GM11168 (cell line): Measurements from ENCODE around the gene MICA.
"Not testable (repeated sequence)": the region's sequence is repeated elsewhere in the genome, so short reads cannot be mapped to it uniquely, and the experiment has no call there.

Experiments used
- in situ Hi-C: fragments of 300-500 bp; cut with MboI; formaldehyde crosslinking; loops from one replicate; pipeline ENCODE4 v1.12.0; 2022; ENCODE audit warnings: low sequenced_read_pairs; ENCODE audit not compliant: unreplicated experiment

MICA gene

DNA sequence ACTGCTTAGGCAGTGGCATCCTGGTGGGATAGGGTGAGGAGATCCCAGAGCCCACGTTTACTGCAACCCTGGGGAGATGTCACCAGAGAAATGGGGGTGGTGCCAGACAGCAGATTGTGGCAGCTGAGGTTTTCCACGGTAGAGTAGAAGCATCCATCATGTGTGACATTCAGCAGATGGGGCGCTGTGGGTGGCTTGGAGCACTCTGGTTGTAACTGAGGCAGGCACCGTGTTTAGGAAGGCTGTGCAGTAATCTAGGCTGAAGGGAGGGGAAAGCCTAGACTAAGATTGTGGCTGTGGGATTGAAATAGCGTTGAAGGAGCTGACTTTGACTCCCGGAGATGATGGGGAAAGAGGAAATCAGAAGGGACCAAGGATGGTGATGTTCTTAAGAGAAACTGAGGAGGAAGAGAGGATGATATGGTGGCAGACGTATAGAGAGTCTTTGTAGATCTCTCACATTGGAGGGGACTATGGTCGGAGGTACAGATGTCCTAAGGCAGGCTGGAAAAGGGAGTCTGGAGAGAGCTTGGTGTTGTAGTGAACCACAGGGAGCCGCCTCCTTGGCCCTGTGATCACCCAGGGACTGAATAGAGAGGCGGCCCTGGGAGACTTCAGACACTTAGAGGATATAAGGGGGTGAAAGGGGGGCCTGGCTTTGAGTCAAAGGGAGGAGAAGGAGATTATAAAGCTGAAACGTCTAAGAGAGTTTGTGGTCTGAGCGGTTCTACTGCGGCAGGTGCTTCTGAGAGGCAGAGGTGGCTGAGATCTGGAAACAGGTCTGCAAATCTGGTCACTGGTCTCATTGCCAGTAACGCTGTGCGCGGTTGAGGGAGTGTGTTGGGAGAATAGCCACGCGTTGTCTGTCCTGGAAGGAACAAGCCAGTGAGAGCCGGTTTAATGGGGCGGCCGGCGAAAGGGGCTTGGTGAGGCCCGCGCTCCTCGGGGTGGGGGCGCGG lies 792 bp upstream of the MICA start:
- in situ Hi-C loops, result loop anchor here (5.0 kb wide), 1 partner anchor 40 kb away; no protein-coding TSS in a partner anchor

- in situ Hi-C loops, result loop anchor here (5.0 kb wide), 1 partner anchor 38 kb away; no protein-coding TSS in a partner anchor
Observed at GRCh38 chr6:31404061-31404364, 618 bp downstream of the MICA start.

GRCh38 chr6:31405996-31406395 lies 2.6 kb downstream of the MICA start:
- in situ Hi-C loops, result no loop called here

DNA sequence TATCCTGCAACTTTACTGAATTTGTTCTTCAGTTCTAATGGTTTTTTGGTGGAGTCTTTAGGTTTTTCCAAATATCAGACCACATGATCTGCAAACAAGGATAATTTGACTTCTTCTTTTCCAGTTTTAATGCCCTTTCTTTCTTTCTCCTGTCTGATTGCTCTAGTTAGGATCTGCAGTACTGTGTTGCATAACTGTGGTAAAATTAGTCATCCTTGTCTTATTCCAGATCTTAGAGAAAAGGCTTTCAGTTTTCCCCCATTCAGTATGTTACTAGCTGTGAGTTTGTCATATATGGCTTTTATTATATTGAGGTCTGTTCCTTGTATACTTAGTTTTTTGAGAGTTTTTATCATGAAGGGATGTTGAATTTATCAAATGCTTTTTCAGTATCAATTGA lies 4.3 kb downstream of the MICA start:
- in situ Hi-C loops, result no loop called here

DNA sequence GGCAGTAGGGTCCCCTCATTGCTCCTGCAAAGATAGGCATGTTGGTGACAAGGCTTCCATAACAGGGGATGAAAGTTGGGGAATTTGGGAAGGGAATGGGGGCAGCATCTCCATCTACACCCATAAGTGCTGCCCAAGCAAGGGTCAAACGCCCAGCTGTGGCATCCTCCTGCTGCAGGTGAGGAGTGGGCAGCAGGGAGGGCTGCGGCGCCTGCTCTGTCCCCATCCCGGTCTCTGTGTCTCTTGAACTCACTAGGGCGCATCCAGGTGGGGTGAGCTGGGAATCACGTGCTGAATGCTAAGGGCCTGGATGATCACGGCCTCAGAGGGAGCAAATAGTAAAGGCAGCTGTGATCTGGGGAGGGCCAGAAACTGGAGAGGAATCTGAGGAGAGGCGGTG lies 9.1 kb downstream of the MICA start:
- in situ Hi-C loops, result no loop called here

DNA sequence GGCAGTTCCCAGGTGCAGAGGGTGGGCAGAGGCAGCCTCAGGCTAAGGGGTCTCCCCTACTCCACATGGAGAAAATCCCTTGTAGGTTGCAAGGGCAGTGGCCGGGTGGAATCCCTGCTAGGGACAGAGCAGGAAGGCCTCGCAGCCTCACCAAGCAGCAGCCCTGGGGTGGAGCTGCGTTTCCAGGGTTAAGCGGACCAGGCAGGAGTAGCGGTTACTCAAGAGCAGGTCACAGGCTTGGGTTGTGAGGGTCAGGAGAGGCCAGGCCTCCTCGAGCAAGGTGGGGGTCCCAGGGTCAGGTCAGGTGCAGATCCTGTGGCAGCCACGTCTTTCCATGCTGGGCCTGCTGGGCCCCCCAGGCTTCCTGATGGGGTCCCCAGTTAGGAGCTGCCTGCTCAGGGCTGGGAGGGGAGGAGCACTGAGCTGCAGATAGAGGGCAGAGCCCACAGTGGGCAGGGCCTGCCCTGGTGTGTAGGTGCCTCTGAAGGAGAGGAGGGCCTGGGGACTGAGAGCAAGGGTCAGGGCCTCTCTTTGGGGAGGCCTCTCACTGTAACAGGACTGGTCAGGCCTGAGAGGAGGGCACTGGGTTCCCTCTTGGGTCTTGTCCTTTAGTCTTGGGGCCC lies 10.9 kb downstream of the MICA start:
- in situ Hi-C loops, result not testable (repeated sequence)

DNA sequence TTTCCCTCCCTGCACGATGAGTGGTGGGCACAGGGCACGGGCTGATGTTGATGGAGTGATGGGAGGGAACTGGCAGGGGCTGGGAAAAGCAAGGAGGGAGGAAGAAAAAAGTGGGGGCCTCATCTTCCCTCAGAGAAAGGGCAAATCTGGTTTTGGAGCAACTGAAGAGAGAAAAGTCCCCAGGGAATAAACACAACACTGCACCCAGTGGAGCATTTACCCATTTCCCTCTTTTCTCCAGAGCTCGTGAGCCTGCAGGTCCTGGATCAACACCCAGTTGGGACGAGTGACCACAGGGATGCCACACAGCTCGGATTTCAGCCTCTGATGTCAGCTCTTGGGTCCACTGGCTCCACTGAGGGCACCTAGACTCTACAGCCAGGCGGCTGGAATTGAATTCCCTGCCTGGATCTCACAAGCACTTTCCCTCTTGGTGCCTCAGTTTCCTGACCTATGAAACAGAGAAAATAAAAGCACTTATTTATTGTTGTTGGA lies 11.4 kb downstream of the MICA start:
- in situ Hi-C loops, result no loop called here

DNA sequence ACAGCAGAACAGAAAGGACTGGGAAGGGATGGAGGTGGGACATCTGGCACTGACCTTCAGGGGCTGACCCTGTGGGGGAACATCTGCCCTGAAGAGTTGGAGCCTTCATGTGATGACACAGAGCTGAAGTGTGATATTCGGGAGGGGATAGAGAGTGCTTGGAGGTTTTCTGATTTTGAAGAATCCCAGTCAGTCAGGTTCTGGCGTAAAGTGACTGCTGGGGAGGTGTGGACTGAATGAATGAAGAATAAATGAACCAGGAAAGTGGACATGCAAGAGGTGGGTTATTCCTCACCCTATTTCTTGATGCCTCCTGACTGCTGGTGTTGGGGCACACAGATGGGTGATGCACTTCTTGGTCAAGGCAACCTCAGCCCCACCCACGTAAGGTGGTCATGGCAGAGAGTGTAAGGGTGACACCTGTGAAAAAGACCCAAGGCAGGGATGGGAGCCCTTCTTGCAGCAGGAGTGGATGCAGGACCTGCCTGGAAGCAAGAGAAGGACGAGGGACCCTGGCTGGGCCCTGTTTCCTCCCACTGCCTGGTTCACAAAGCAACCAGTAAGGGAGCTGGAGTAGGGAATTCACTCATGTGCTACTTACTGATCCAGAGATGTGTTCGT lies 13.1 kb downstream of the MICA start:
- in situ Hi-C loops, result no loop called here

DNA sequence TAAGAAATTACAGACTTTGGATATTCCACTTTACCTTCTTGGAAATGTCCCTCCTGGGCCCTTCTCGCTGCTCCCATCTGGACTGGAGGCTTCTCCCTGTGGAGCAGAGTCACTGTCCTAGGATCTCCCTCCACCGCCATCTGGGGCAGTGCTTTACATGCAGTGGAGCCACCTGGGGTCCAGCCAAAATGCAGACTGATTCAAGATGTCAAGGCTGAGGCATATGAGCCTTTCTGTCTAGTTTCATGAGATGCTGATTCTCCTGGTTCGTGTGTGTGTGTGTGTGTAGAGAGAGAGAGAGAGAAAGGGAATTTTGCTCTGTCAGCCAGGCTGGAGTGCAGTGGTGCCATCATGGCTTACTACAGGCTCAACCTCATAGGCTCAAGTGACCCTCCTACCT lies 14.9 kb downstream of the MICA start:
- in situ Hi-C loops, result no loop called here

DNA sequence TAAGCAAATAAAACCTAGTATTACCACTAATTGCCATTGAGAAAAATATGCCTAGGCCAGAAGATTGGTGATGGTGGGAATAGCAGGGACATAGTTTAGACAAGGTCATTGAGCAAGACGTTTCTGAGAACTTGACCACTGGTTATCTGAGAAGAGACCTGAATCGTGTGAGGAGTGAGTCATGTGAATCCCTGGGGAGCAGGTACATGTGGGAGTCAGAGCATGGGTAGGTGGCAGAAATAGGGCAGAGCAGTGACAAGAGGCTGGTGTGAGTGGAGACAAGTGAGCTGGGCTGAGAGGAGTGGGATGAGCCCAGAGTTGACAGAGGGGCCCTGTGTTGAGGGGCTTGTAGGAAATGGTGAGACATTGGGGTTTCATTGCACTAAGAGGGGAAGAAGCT lies 16.4 kb downstream of the MICA start:
- in situ Hi-C loops, result no loop called here

GRCh38 chr6:31420546-31420945 lies 17.2 kb downstream of the MICA start:
- in situ Hi-C loops, result no loop called here

DNA sequence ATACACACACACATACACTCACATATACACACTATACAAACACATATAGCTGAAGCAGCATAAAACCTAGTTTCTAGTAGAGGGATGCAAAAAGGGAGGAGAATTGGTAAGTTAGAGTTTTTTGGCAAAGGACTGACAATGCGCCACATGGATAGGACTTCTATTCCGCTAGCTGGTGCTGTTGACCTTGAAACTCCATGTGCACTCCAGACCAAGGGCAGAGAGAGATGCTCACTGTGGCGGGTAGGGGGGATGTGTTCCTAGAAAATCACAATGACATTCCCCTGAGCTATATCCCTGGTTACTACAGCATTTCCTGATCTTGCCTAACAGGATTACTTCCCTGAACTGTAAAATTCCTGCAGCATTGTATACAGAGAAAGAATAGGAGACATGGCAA lies 19.2 kb downstream of the MICA start:
- in situ Hi-C loops, result no loop called here

DNA sequence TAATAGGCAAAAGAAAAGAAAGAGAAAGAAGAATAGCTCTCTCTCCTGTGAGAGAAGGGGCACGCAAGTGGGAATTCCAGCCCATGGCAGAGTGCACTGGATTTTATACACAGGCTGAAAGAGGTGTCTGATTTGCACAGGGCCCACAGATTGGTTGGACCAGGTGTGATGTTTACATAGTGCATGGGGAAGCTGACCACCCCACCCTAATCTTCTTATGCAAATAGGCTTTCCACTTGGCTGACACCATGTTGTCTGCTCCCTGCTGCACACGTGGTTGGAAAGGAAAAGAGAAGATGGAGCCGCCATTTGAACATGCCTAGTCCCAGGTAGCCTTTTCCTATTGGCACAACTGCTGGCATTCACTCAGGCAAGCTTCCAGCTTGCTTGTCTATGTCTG lies 20.2 kb downstream of the MICA start:
- in situ Hi-C loops, result no loop called here

DNA sequence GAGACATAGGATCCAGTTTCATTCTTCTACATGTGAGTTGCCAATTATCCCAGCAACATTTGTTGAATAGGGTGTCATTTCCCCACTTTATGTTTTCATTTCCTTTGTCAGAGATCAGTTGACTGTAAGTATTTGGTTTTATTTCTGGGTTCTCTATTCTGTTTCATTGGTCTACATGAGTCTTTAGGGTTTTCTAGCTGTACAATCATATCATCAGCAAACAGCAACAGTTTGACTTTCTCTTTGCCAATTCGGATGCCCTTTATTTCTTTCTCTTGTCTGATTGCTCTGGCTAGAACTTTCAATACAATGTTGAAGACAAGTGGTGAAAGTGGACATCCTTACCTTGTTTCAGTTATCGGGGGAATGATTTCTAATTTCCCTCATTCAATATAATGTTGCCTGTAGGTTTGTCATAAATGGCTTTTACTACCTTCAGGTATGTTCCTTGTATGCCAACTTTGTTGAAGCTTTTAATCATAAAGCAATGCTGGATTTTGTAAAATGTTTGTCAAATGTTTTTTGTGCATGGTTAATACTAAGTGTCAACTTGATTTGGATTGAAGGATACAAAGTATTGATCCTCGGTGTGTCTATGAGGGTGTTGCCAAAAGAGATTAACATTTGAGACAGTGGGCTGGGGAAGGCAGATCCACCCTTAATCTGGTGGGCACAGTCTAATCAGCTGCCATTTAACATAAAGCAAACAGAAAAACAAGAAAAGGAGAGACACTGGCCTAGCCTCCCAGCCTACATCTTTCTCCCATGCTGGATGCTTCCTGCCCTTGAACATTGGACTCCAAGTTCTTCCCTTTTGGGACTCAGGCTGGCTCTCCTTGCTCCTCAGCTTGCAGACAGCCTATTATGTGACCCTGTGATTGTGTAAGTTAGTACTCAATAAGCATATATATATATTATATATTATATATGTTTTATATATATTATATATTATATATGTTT lies 23.3 kb downstream of the MICA start:
- in situ Hi-C loops, result no loop called here

GRCh38 chr6:31430449-31430848 lies 27.1 kb downstream of the MICA start:
- in situ Hi-C loops, result no loop called here

GRCh38 chr6:31435051-31435450 lies 31.7 kb downstream of the MICA start:
- in situ Hi-C loops, result not testable (repeated sequence)

DNA sequence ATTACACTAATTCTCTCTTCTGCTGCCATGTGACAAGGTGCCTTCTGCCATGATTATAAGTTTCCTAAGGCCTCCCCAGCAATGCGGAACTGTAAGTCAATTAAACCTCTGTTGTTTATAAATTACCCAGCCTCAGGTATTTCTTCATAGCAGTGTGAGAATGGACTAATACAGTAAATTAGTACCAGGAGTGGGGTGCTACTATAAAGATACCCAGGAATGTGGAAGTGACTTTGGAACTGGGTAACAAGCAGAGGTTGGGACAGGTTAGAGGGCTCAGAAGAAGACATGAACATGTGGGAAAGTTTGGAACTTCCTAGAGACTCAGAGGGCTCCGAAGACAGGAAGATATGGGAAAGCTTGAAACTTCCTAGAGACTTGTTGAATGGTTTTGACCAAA lies 34.8 kb downstream of the MICA start:
- in situ Hi-C loops, result no loop called here

DNA sequence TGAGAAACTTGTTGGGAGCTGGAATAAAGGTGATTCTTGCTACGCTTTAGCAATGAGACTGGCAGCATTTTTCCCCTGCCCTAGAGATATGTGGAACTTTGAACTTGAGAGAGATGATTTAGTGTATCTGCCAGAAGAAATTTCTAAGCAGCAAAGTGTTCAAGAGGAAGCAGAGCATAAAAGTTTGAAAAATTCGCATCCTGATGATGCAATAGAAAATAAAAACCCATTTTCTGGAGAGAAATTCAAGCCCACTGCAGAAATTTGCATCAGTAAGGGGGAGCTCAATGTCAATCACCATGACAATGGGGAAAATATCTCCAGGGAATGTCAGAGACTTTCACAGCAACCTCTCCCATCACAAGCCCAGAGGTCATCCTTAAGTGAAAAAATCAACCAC lies 35.3 kb downstream of the MICA start:
- in situ Hi-C loops, result no loop called here

- in situ Hi-C loops, result loop anchor here (5.0 to 10.0 kb wide), 2 partner anchors 39 to 247 kb away; partner anchors contain the start of gene MICA
Observed at GRCh38 chr6:31441365-31442267, 38.2 kb downstream of the MICA start.
